G401 (cell line): ENCODE data around the gene IPPK. TPM values are rescaled to one million over a fixed set of nuclear protein-coding genes. Genes with fewer than 3 reads are reported as not detected.
A peak's percentile ranks its signal among the peaks of the same experiment; 100 is the strongest.

Experiments used
- DNase-seq: peaks from one replicate; pipeline ENCODE4 v3.0.0-alpha.2; 2015; ENCODE audit warnings: low spot score
- in situ Hi-C: cut with HindIII; loops from 2 replicates; pipeline ENCODE4 v1.10.0; 2016; ENCODE audit warnings: low sequenced_read_pairs, mixed read lengths
- total RNA-seq: library from RNA; depleted of rRNA; stranded (reverse); fragments of >200 nt; shearing (Covaris generic); gene quantifications from 2 replicates; pipeline ENCODE4 v1.2.3, GENCODE V29; 2014

IPPK gene
- total RNA-seq, 1 experiment from 2014 or later = 15.9 TPM

- in situ Hi-C loops = no loop called here
- no peak for DNase-seq
These were observed 34.6 kb upstream of the IPPK start for GRCh38 chr9:92704528-92704927.

GRCh38 chr9:92696619-92697018, 26.7 kb upstream of the IPPK start:
- in situ Hi-C loops = no loop called here
- no peak for DNase-seq

- in situ Hi-C loops = no loop called here
- DNase-seq = no peak
These were observed 17.0 kb upstream of the IPPK start for GRCh38 chr9:92686954-92687353.

GRCh38 chr9:92685022-92685421, 15.1 kb upstream of the IPPK start:
- DNase-seq = no peak

GRCh38 chr9:92682269-92682668, 12.3 kb upstream of the IPPK start:
- in situ Hi-C loops = no loop called here
- no peak for DNase-seq

More at GRCh38 chr9:92685022-92685421, 15.1 kb upstream of the IPPK start:
- in situ Hi-C loops = no loop called here

GRCh38 chr9:92680166-92681119, 10.5 kb upstream of the IPPK start:
- in situ Hi-C loops = no loop called here
- no peak for DNase-seq

GRCh38 chr9:92679413-92680165, 9.7 kb upstream of the IPPK start:
- in situ Hi-C loops = no loop called here
- no peak for DNase-seq

- DNase-seq = no peak
- in situ Hi-C loops = no loop called here
These were observed 1.4 kb upstream of the IPPK start for GRCh38 chr9:92671323-92671722.

GRCh38 chr9:92669527-92669889, 423 bp downstream of the IPPK start:
- in situ Hi-C loops = no loop called here
- peak; percentile 9 for DNase-seq

GRCh38 chr9:92668746-92669526, 995 bp downstream of the IPPK start:
- in situ Hi-C loops = no loop called here
- DNase-seq = peak; percentile 16

GRCh38 chr9:92666912-92667532, 2.9 kb downstream of the IPPK start:
- DNase-seq = no peak
- in situ Hi-C loops = no loop called here

GRCh38 chr9:92666236-92666635, 3.7 kb downstream of the IPPK start:
- DNase-seq = no peak

GRCh38 chr9:92665836-92666235, 4.1 kb downstream of the IPPK start:
- no peak for DNase-seq
- in situ Hi-C loops = no loop called here

More at GRCh38 chr9:92666236-92666635, 3.7 kb downstream of the IPPK start:
- in situ Hi-C loops = no loop called here

GRCh38 chr9:92664394-92665152, 5.4 kb downstream of the IPPK start:
- in situ Hi-C loops = no loop called here

GRCh38 chr9:92663951-92664350, 6.0 kb downstream of the IPPK start:
- in situ Hi-C loops = no loop called here
- no peak for DNase-seq

More at GRCh38 chr9:92664394-92665152, 5.4 kb downstream of the IPPK start:
- peak; percentile 31 for DNase-seq

- in situ Hi-C loops = no loop called here
- DNase-seq = no peak
These were observed 6.8 kb downstream of the IPPK start for GRCh38 chr9:92663126-92663525.

GRCh38 chr9:92661743-92662142, 8.2 kb downstream of the IPPK start:
- no peak for DNase-seq
- in situ Hi-C loops = no loop called here

- in situ Hi-C loops = no loop called here
- DNase-seq = no peak
These were observed 8.8 kb downstream of the IPPK start for GRCh38 chr9:92661127-92661526.
